PFSK-1 (cell line): ENCODE measurements around the gene SOCS6.

ENCODE experiments used
- FOXP2 ChIP-seq: optimal IDR thresholded peaks from 2 replicates; pipeline ENCODE3; 2011; ENCODE audit warnings: borderline replicate concordance, control low read depth, inconsistent platforms; ENCODE audit not compliant: insufficient read depth; ENCODE audit errors: extremely low read length, extremely low read depth
- POLR2AphosphoS5 ChIP-seq: IDR thresholded peaks from 2 replicates; pipeline ENCODE4 v1.6.1; 2012; ENCODE audit warnings: low read depth, mild to moderate bottlenecking, control low read depth, low read length, moderate library complexity
- REST ChIP-seq, 2 experiments: IDR thresholded peaks; 2 replicates each; pipeline versions ENCODE4 v1.6.1 to v1.8.0; 2011 to 2012; ENCODE audit warnings: low read depth in 2 of 2, low read length in 2 of 2, control low read depth in 1 of 2, inconsistent platforms in 1 of 2, mild to moderate bottlenecking in 1 of 2, moderate library complexity in 1 of 2; ENCODE audit not compliant: insufficient read depth in 1 of 2
- SIN3A ChIP-seq: IDR thresholded peaks from 2 replicates; pipeline ENCODE4 v1.6.1; 2012; ENCODE audit warnings: mild to moderate bottlenecking, low read length, moderate library complexity, borderline replicate concordance; ENCODE audit not compliant: insufficient read depth
- TAF1 ChIP-seq: IDR thresholded peaks from 2 replicates; pipeline ENCODE4 v1.6.1; 2012; ENCODE audit warnings: low read length, control low read depth, borderline replicate concordance; ENCODE audit not compliant: insufficient read depth

SOCS6 gene

GRCh38 chr18:70373042-70373519 is 84.2 kb downstream of the SOCS6 start:
- peak; percentile 25 for TF ChIP-seq FOXP2
- peak; percentile 51; the same call in 1 of the 2 replicates for TF ChIP-seq SIN3A
- TF ChIP-seq REST (IDR thresholded peaks at IDR 0.05; ENCODE audit: insufficient read depth in 1 of 2, low read depth in 2 of 2, low read length in 2 of 2) = 0 out of 4 replicates have a peak, but pooled peaks of 1 of the 2 experiments have one; percentile 56
- TF ChIP-seq TAF1 = peak; percentile 55; the same call in 1 of the 2 replicates
- TF ChIP-seq POLR2AphosphoS5 = peak; percentile 66

GRCh38 chr18:70374154-70374553 is 85.3 kb downstream of the SOCS6 start:
- TF ChIP-seq TAF1 (no peak), FOXP2 (no peak), POLR2AphosphoS5 (no peak), REST (IDR thresholded peaks at IDR 0.05; ENCODE audit: insufficient read depth in 1 of 2, low read depth in 2 of 2, low read length in 2 of 2) (no peak), SIN3A (no peak)

- TF ChIP-seq SIN3A (no peak), FOXP2 (no peak), POLR2AphosphoS5 (no peak), REST (IDR thresholded peaks at IDR 0.05; ENCODE audit: insufficient read depth in 1 of 2, low read depth in 2 of 2, low read length in 2 of 2) (no peak), TAF1 (no peak)
Observed at GRCh38 chr18:70376137-70376913, 87.5 kb downstream of the SOCS6 start.

- TF ChIP-seq POLR2AphosphoS5 = no peak
- no peak for TF ChIP-seq FOXP2
Observed at GRCh38 chr18:70376914-70377258, 88.0 kb downstream of the SOCS6 start.

GRCh38 chr18:70377317-70377799 is 88.5 kb downstream of the SOCS6 start:
- TF ChIP-seq SIN3A = no peak
- peak; percentile 28 for TF ChIP-seq FOXP2
